ENCODE measurements around the gene CTNND1.

CTNND1 gene

DNA sequence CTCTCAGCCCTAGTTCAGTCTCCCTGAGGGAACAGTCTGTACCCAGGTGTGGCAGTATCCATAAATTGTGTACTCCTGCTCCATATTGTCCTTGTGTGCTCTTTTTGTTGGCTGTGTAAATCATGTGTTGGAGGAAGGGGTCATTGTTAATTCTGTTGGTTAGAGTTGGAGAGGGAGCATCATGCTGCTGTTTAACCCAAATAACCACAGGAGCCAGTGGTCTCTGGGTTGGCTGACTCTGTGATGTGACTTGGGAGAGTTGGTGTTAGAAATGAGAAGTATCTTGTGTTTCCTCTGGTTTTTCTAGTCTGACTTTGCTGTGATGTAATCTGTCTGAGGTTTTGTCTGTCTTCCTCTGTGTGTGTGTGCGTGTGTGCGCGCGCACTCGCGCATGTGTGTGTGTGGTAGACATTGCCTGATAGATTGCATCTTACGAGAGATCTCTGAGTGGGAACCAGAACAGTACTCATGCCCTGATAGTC, 30.5 kb downstream of the CTNND1 start:
- TF ChIP-seq POLR2AphosphoS5 (IDR thresholded peaks at IDR 0.05; ENCODE audit: low read depth, low read length), result no peak
- no peak for TF ChIP-seq FOXP2 (optimal IDR thresholded peaks at IDR 0.05; ENCODE audit: borderline replicate concordance, extremely low read depth, extremely low read length, insufficient read depth)
- TF ChIP-seq, protein P1, sequence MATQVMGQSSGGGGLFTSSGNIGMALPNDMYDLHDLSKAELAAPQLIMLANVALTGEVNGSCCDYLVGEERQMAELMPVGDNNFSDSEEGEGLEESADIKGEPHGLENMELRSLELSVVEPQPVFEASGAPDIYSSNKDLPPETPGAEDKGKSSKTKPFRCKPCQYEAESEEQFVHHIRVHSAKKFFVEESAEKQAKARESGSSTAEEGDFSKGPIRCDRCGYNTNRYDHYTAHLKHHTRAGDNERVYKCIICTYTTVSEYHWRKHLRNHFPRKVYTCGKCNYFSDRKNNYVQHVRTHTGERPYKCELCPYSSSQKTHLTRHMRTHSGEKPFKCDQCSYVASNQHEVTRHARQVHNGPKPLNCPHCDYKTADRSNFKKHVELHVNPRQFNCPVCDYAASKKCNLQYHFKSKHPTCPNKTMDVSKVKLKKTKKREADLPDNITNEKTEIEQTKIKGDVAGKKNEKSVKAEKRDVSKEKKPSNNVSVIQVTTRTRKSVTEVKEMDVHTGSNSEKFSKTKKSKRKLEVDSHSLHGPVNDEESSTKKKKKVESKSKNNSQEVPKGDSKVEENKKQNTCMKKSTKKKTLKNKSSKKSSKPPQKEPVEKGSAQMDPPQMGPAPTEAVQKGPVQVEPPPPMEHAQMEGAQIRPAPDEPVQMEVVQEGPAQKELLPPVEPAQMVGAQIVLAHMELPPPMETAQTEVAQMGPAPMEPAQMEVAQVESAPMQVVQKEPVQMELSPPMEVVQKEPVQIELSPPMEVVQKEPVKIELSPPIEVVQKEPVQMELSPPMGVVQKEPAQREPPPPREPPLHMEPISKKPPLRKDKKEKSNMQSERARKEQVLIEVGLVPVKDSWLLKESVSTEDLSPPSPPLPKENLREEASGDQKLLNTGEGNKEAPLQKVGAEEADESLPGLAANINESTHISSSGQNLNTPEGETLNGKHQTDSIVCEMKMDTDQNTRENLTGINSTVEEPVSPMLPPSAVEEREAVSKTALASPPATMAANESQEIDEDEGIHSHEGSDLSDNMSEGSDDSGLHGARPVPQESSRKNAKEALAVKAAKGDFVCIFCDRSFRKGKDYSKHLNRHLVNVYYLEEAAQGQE (IDR thresholded peaks at IDR 0.05; ENCODE audit: insufficient read depth in 1 of 2, low read depth in 2 of 2, low read length in 2 of 2), result no peak
- TF ChIP-seq TAF1 (IDR thresholded peaks at IDR 0.05; ENCODE audit: borderline replicate concordance, insufficient read depth, low read length), result no peak
- TF ChIP-seq SIN3A (IDR thresholded peaks at IDR 0.05; ENCODE audit: borderline replicate concordance, insufficient read depth, low read length), result no peak

DNA sequence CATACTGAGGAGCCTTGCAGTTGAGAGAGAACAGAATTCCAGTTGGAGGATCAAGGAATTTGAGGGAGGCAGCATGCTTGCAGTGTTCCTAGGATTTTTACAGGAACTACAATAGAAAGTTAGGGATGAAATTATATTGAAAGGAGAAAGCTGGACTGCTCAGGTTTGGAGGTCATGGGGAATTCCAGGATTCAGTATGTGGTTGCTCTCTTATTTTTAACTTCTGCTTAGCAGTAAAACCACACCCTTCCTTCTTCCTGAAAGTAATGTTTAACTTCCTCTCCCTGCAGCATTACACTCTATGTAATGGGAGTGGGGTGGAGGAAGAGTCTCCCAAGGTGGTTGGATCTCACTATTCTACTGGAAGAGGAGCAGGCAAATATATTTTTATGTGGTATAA, 31.3 kb downstream of the CTNND1 start:
- TF ChIP-seq TAF1 (IDR thresholded peaks at IDR 0.05; ENCODE audit: borderline replicate concordance, insufficient read depth, low read length) (no peak), POLR2AphosphoS5 (IDR thresholded peaks at IDR 0.05; ENCODE audit: low read depth, low read length) (no peak), SIN3A (IDR thresholded peaks at IDR 0.05; ENCODE audit: borderline replicate concordance, insufficient read depth, low read length) (no peak), FOXP2 (optimal IDR thresholded peaks at IDR 0.05; ENCODE audit: borderline replicate concordance, extremely low read depth, extremely low read length, insufficient read depth) (no peak)
- TF ChIP-seq, protein P1 (IDR thresholded peaks at IDR 0.05; ENCODE audit: insufficient read depth in 1 of 2, low read depth in 2 of 2, low read length in 2 of 2), result no peak

DNA sequence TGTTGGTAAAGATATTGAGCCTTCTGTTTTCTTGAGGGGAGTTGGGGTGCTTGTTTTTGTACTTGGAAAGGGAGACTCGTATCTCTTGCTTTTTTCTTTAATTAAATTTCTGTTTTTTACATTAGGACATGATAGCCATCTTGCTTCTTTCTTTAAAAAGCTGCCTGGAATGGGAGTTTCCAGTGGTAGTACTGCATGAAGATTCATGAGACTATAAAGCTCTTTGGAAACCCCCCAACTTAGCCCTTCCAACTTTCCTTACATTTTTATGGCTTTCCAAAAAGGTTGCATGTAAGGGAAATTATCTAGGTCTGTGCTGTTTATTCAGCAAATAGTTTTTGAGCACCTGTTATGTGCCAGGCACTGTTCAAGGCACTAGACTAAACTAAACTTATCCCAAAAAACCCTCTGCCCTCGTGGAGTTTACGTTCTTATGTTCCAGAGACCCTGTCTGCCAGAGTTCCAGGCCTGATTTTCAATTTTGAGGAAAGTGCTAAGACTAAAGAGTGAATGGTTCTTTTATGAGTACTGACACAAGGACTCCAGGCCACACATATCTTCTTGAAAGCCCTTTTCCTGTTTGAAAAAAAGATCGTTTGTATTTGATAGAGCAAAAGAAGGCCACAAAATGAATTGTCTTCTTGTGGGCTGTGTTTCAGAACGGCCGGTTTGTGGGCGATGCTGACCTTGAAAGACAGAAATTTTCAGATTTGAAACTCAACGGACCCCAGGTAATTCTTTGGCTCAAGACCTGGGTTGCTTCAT, 31.9 kb downstream of the CTNND1 start:
- TF ChIP-seq FOXP2 (optimal IDR thresholded peaks at IDR 0.05; ENCODE audit: borderline replicate concordance, extremely low read depth, extremely low read length, insufficient read depth) (no peak), POLR2AphosphoS5 (IDR thresholded peaks at IDR 0.05; ENCODE audit: low read depth, low read length) (no peak), SIN3A (IDR thresholded peaks at IDR 0.05; ENCODE audit: borderline replicate concordance, insufficient read depth, low read length) (no peak), TAF1 (IDR thresholded peaks at IDR 0.05; ENCODE audit: borderline replicate concordance, insufficient read depth, low read length) (no peak)
- TF ChIP-seq, protein P1 (IDR thresholded peaks at IDR 0.05; ENCODE audit: insufficient read depth in 1 of 2, low read depth in 2 of 2, low read length in 2 of 2), result no peak

DNA sequence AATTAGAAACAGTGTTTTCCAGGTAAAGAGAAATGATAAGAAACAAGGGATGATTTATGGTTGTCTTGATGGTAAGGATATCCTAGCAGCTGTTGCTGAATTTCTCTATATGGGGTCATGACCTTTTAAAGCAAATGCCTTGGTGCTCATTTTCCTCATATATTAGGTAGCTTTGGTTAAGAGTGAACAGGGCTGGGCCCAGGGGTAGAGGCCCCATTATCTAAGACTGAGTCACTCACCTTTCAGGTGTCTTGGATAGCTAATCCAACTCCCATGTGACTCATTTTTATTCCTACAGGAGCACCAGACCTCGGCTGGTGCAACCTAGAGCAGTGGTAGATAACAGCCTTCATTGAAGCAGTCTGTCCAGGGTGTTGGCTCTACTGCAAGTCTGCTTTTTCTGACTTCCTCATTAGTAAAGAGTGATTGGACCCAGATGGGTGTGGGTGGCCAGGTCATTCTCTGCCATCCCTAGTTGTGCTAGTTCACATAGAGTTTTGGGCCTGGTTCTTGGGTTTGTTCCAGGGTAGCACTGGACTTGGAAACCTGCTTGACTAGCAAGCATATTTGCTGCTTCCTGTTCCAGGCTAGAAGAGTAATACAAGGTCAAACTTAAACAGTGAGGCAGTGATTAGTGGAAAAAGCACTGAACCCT, 37.4 kb downstream of the CTNND1 start:
- TF ChIP-seq POLR2AphosphoS5 (IDR thresholded peaks at IDR 0.05; ENCODE audit: low read depth, low read length), result no peak
- no peak for TF ChIP-seq FOXP2 (optimal IDR thresholded peaks at IDR 0.05; ENCODE audit: borderline replicate concordance, extremely low read depth, extremely low read length, insufficient read depth)
- TF ChIP-seq, protein P1 (IDR thresholded peaks at IDR 0.05; ENCODE audit: insufficient read depth in 1 of 2, low read depth in 2 of 2, low read length in 2 of 2), result no peak
- no peak for TF ChIP-seq SIN3A (IDR thresholded peaks at IDR 0.05; ENCODE audit: borderline replicate concordance, insufficient read depth, low read length)
- no peak for TF ChIP-seq TAF1 (IDR thresholded peaks at IDR 0.05; ENCODE audit: borderline replicate concordance, insufficient read depth, low read length)

Data from PFSK-1 (cell line).